Measurements from ENCODE around the gene MBP.
"Not testable (repeated sequence)": the region's sequence is repeated elsewhere in the genome, so short reads cannot be mapped to it uniquely, and the experiment has no call there.

Gene MBP

DNA sequence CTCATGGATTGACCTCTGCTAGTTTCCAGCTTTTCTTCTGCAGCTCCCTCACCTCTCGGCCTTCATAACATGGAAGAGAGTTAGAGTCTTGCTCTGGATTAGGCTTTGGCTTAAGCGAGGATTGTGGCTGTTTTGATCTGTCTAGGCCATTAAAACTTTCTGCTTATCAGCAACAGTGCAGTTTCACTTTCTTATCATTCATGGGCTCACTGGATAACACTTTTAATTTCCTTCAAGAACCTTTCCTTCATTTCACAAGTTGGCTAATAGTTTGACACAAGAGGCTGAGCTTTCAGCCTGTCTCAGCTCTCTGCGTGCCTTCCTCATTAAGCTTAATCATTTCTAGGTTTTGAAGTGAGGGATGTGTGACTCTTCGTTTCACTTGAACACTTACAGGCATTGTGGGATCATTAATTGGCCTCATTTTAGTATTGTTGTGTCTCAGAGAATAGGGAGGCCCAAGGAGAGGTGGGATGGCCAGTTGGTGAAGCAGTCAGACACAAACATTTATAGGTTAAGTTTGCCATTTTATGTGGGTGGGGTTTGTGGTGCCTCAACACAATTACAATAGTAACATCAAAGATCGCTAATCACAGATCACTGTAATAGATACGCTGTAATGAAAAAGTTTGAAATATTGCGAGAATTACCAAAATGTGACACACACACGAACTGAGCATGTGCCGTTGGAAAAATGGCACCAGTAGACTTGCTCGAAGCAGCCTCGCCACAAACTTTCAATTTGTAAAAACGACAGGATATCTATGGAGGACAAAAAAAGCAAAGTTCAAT, 180.9 kb downstream of the MBP start:
- Histone ChIP-seq H3K79me2 (ENCODE audit: control insufficient read depth, insufficient read depth, low read length) (no peaks in the 10 kb centered on the region), H3K27me3 (ENCODE audit: insufficient read depth, low read length, poor library complexity) (no peaks in the 10 kb centered on the region), H3K4me1 (ENCODE audit: control insufficient read depth, low read depth, low read length) (no peaks in the 10 kb centered on the region), H4K8ac (ENCODE audit: low read depth, low read length) (no peak overlapping the region), H3K4me2 (ENCODE audit: low read length) (no peak overlapping the region), H3K36me3 (ENCODE audit: control insufficient read depth, insufficient read depth, low read length) (peaks cover 4% of the 10 kb centered on the region), H2AK5ac (ENCODE audit: low read length) (no peak overlapping the region), H3K4ac (ENCODE audit: low read depth, low read length) (no peak overlapping the region), H3K27ac (ENCODE audit: low read depth, low read length) (no peak overlapping the region), H4K5ac (ENCODE audit: low read length) (no peak overlapping the region), H2BK15ac (replicated peaks; ENCODE audit: low read depth) (no peak overlapping the region), H3K56ac (ENCODE audit: low read length) (no peak overlapping the region), H2BK5ac (ENCODE audit: low read length) (no peak overlapping the region), H3K79me1 (ENCODE audit: low read length) (no peaks in the 10 kb centered on the region), H3K4me3 (ENCODE audit: low read length) (no peak overlapping the region), H3K23ac (ENCODE audit: low read length) (no peak overlapping the region), H3K18ac (ENCODE audit: low read length) (no peak overlapping the region), H3K9ac (ENCODE audit: low read length) (no peak overlapping the region), H2BK120ac (ENCODE audit: low read depth, low read length) (no peak overlapping the region)
- WGBS (ENCODE audit: extremely low coverage, insufficient coverage, low lambda C conversion rate), result no CpG with 5 or more reads among the region's 12 CpGs
- DNase-seq, result no peak

DNA sequence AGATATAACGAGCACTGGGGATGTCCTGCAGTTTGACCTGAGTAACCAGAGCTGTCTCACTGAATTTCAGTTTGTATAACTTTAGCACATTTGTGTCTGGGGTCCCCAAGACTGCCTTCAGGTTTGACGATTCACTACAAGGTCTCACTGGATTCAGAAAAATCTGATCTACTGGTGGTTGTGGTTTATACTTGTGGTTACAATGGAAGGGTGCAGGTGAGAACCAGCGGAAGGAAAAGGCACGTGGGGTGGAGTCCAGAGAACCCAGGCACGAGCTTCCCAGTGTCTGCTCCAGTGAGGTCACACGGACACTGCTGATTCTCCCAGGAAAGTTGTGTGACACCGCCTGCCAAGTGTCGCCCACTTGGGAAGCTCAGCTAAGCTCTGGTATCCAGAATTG, 184.2 kb downstream of the MBP start:
- Histone ChIP-seq H3K4me2 (ENCODE audit: low read length) (no peak overlapping the region), H3K36me3 (ENCODE audit: control insufficient read depth, insufficient read depth, low read length) (peaks cover 4% of the 10 kb centered on the region), H4K8ac (ENCODE audit: low read depth, low read length) (no peak overlapping the region), H4K5ac (ENCODE audit: low read length) (no peak overlapping the region), H3K4me1 (ENCODE audit: control insufficient read depth, low read depth, low read length) (no peaks in the 10 kb centered on the region), H2BK5ac (ENCODE audit: low read length) (no peak overlapping the region), H2BK120ac (ENCODE audit: low read depth, low read length) (no peak overlapping the region), H3K4me3 (ENCODE audit: low read length) (no peak overlapping the region), H3K9ac (ENCODE audit: low read length) (no peak overlapping the region), H3K27ac (ENCODE audit: low read depth, low read length) (no peak overlapping the region), H3K4ac (ENCODE audit: low read depth, low read length) (no peak overlapping the region), H3K27me3 (ENCODE audit: insufficient read depth, low read length, poor library complexity) (no peaks in the 10 kb centered on the region), H3K23ac (ENCODE audit: low read length) (no peak overlapping the region), H2AK5ac (ENCODE audit: low read length) (no peak overlapping the region), H3K56ac (ENCODE audit: low read length) (no peak overlapping the region), H2BK15ac (replicated peaks; ENCODE audit: low read depth) (no peak overlapping the region), H3K79me1 (ENCODE audit: low read length) (no peaks in the 10 kb centered on the region), H3K18ac (ENCODE audit: low read length) (no peak overlapping the region), H3K79me2 (ENCODE audit: control insufficient read depth, insufficient read depth, low read length) (no peaks in the 10 kb centered on the region)
- no peak for DNase-seq
- no CpG with 5 or more reads among the region's 8 CpGs for WGBS (ENCODE audit: extremely low coverage, insufficient coverage, low lambda C conversion rate)

DNA sequence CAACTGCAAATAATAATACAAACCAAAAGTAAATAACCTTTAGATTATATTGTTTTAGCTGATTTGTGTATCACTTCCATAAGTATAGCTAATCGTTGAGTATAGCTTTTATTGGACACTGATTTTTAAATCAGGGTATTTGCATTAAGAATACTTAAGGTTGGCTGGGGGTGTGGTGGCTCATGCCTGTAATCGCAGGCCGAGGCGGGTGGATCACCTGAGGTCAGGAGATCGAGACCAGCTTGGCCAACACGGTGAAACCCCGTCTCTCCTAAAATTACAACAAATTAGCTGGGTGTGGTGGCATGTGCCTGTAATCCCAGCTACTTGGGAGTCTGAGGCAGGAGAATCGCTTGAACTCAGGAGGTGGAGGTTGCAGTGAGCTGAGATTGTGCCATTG, 188.2 kb downstream of the MBP start:
- not testable (repeated sequence) for H3K79me2 ChIP-seq (ENCODE audit: control insufficient read depth, insufficient read depth, low read length); H3K4me3 ChIP-seq (ENCODE audit: low read length); H3K27ac ChIP-seq (ENCODE audit: low read depth, low read length); H4K5ac ChIP-seq (ENCODE audit: low read length); H3K4me1 ChIP-seq (ENCODE audit: control insufficient read depth, low read depth, low read length); H2BK5ac ChIP-seq (ENCODE audit: low read length); DNase-seq; H4K8ac ChIP-seq (ENCODE audit: low read depth, low read length); H3K56ac ChIP-seq (ENCODE audit: low read length); H3K23ac ChIP-seq (ENCODE audit: low read length); H3K79me1 ChIP-seq (ENCODE audit: low read length); H3K9ac ChIP-seq (ENCODE audit: low read length); H2BK120ac ChIP-seq (ENCODE audit: low read depth, low read length); H3K27me3 ChIP-seq (ENCODE audit: insufficient read depth, low read length, poor library complexity); H3K36me3 ChIP-seq (ENCODE audit: control insufficient read depth, insufficient read depth, low read length); H3K4ac ChIP-seq (ENCODE audit: low read depth, low read length); H2BK15ac ChIP-seq (replicated peaks; ENCODE audit: low read depth); H3K4me2 ChIP-seq (ENCODE audit: low read length); H2AK5ac ChIP-seq (ENCODE audit: low read length); H3K18ac ChIP-seq (ENCODE audit: low read length)
- no CpG with 5 or more reads among the region's 8 CpGs for WGBS (ENCODE audit: extremely low coverage, insufficient coverage, low lambda C conversion rate)

DNA sequence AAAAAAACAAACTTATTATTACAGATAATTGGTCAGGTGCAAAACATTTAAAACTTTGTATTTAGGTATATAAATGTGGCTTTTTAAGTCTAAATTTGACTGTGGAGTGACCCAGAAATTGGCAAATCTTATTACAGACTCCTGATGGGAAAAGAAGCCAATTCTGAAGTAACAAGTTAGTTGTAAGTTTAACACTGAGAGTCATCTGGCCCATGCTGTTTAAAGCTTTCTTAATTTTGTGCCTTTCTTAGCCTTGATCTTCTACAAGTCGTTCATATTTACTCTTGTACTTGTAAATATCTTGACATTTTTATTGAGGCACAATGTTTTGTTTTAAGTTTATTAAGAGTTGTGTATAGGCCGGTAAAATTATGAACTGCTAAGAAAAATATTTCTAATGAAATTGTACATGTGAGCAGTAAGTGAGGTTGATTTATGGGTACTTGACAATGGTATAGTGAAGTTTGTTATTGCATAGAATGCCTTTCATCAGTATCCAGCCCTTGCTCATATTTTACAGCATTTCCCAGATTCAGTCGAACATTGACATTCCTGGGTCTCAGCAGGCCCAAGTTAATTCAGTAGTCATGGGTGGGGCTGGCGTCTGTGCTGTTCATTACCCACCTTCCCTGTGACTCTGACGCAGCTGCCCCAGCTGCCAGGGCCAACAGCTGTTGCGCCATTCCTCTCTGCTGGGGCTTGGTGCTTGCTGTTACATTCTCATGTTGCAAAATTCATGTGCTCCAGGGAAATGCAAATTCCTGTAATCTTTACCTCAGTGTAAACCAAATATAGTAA, 188.8 kb downstream of the MBP start:
- H3K79me2 ChIP-seq (ENCODE audit: control insufficient read depth, insufficient read depth, low read length), result no peaks in the 10 kb centered on the region
- H2BK15ac ChIP-seq (replicated peaks; ENCODE audit: low read depth), result no peak overlapping the region
- no peak overlapping the region for H3K23ac ChIP-seq (ENCODE audit: low read length)
- H4K8ac ChIP-seq (ENCODE audit: low read depth, low read length), result no peak overlapping the region
- H3K27me3 ChIP-seq (ENCODE audit: insufficient read depth, low read length, poor library complexity), result no peaks in the 10 kb centered on the region
- no peak overlapping the region for H3K27ac ChIP-seq (ENCODE audit: low read depth, low read length)
- H3K4ac ChIP-seq (ENCODE audit: low read depth, low read length), result no peak overlapping the region
- H3K4me3 ChIP-seq (ENCODE audit: low read length), result no peak overlapping the region
- 100% methylated on average over 1 of the region's 6 CpGs for WGBS (ENCODE audit: extremely low coverage, insufficient coverage, low lambda C conversion rate)
- H3K56ac ChIP-seq (ENCODE audit: low read length), result no peak overlapping the region
- H3K79me1 ChIP-seq (ENCODE audit: low read length), result no peaks in the 10 kb centered on the region
- H2BK120ac ChIP-seq (ENCODE audit: low read depth, low read length), result no peak overlapping the region
- H3K36me3 ChIP-seq (ENCODE audit: control insufficient read depth, insufficient read depth, low read length), result peaks cover 2% of the 10 kb centered on the region
- H3K4me2 ChIP-seq (ENCODE audit: low read length), result no peak overlapping the region
- no peak overlapping the region for H2BK5ac ChIP-seq (ENCODE audit: low read length)
- no peak for DNase-seq
- no peak overlapping the region for H2AK5ac ChIP-seq (ENCODE audit: low read length)
- H3K18ac ChIP-seq (ENCODE audit: low read length), result no peak overlapping the region
- no peaks in the 10 kb centered on the region for H3K4me1 ChIP-seq (ENCODE audit: control insufficient read depth, low read depth, low read length)
- H3K9ac ChIP-seq (ENCODE audit: low read length), result no peak overlapping the region
- no peak overlapping the region for H4K5ac ChIP-seq (ENCODE audit: low read length)

DNA sequence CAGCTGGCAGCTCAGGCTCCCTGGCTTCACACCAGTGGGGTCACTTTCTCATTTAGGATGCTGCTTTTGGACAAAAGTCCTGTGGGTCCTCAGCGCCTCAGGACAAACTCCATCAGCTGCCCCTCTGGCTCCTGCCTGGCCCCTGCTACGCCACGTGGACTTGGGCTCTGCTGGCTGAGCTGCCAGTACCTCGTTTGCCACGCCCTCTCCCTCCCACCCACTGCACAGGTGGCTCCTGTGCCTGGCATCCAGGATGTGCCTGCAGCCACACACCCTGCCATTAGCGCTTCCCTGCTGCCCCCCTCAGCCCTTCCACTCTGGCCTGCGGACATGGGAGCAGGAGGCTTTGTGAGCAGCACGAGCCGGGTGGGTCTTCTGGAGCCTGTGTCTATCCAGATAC, 191.3 kb downstream of the MBP start:
- no peak overlapping the region for H2AK5ac ChIP-seq (ENCODE audit: low read length)
- no peak overlapping the region for H3K9ac ChIP-seq (ENCODE audit: low read length)
- H3K27me3 ChIP-seq (ENCODE audit: insufficient read depth, low read length, poor library complexity), result no peaks in the 10 kb centered on the region
- DNase-seq, result no peak
- H3K4me1 ChIP-seq (ENCODE audit: control insufficient read depth, low read depth, low read length), result no peaks in the 10 kb centered on the region
- H4K5ac ChIP-seq (ENCODE audit: low read length), result no peak overlapping the region
- no peak overlapping the region for H2BK5ac ChIP-seq (ENCODE audit: low read length)
- WGBS (ENCODE audit: extremely low coverage, insufficient coverage, low lambda C conversion rate), result no CpG with 5 or more reads among the region's 9 CpGs
- H3K4me3 ChIP-seq (ENCODE audit: low read length), result no peak overlapping the region
- no peak overlapping the region for H3K4ac ChIP-seq (ENCODE audit: low read depth, low read length)
- no peak overlapping the region for H3K27ac ChIP-seq (ENCODE audit: low read depth, low read length)
- no peak overlapping the region for H3K4me2 ChIP-seq (ENCODE audit: low read length)
- H3K79me1 ChIP-seq (ENCODE audit: low read length), result no peaks in the 10 kb centered on the region
- no peak overlapping the region for H2BK15ac ChIP-seq (replicated peaks; ENCODE audit: low read depth)
- H3K18ac ChIP-seq (ENCODE audit: low read length), result no peak overlapping the region
- H4K8ac ChIP-seq (ENCODE audit: low read depth, low read length), result no peak overlapping the region
- no peak overlapping the region for H3K23ac ChIP-seq (ENCODE audit: low read length)
- no peak overlapping the region for H2BK120ac ChIP-seq (ENCODE audit: low read depth, low read length)
- peaks cover 3% of the 10 kb centered on the region for H3K36me3 ChIP-seq (ENCODE audit: control insufficient read depth, insufficient read depth, low read length)
- no peak overlapping the region for H3K56ac ChIP-seq (ENCODE audit: low read length)
- no peaks in the 10 kb centered on the region for H3K79me2 ChIP-seq (ENCODE audit: control insufficient read depth, insufficient read depth, low read length)

All from mesendoderm (in vitro differentiated cells).